ENCODE data around the gene UPK3B. TPM values are rescaled to one million over a fixed set of nuclear protein-coding genes. Genes with fewer than 3 reads are reported as not detected.
"Not testable (repeated sequence)": the region's sequence is repeated elsewhere in the genome, so short reads cannot be mapped to it uniquely, and the experiment has no call there.

The UPK3B gene
- total RNA-seq, 1 experiment from 2014 or later: not detected

DNA sequence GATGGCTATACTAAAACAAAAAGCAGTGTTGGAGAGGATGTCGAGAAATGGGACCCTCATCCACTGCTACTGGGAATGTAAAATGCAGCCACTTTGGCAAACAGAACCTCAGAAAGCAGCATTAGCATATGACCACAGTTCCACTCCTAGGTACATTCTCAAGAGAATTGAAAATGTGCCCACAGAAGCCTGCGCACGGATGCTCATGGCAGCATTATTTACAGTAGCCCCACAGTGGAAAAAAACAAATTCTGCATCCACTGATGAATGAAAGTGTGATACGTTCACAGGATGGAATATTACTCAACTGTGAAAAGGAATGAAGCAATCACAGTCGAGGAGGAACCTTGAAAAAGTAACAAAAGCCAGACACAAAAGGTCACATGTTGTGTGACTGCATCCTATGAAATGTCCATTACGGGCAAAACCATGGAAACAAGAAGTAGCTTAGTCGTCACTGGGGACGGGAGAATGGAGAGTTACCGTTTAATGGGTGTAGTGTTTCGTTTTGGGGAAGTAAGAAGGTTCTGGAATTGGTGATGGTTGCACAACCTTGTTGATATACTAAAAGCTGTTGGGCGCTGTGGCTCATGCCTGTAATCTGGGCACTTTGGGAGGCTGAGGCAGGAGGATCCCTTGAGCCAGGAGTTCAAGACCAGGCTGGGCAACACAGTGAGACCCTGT is 2.5 kb upstream of the UPK3B start:
- no TSS peak for BruUV-seq (replicated peaks)
- no peaks in the 10 kb centered on the region for H3K27me3 ChIP-seq (replicated peaks; ENCODE audit: insufficient read depth, low read depth, low read length, poor library complexity)
- no peaks in the 10 kb centered on the region for H3K36me3 ChIP-seq (ENCODE audit: insufficient read depth, low read length, poor library complexity, severe bottlenecking)
- H3K9me3 ChIP-seq (ENCODE audit: low read depth, low read length, poor library complexity, severe bottlenecking): no peaks in the 10 kb centered on the region
- H3K4me1 ChIP-seq (ENCODE audit: insufficient read depth, low read length, poor library complexity, severe bottlenecking): no peaks in the 10 kb centered on the region
- ChIA-PET CTCF (no interaction called here), POLR2A (ENCODE audit: low non-redundant PET) (no interaction called here)
- H3K4me3 ChIP-seq (ENCODE audit: low read depth, low read length, poor library complexity, severe bottlenecking): no peak overlapping the region
- H3K27ac ChIP-seq (ENCODE audit: low read depth, low read length, poor library complexity, severe bottlenecking): no peak overlapping the region
- TF ChIP-seq CTCF (conservative IDR thresholded peaks at IDR 0.05; ENCODE audit: low read depth, low read length): no peak
- TF ChIP-seq EZH2 (IDR thresholded peaks at IDR 0.05; ENCODE audit: borderline replicate concordance, low read depth, low read length, poor library complexity, severe bottlenecking): no peak
- no peak for DNase-seq (ENCODE audit: low spot score)
- intact Hi-C loops (cut with micrococcal nuclease; ENCODE audit: unreplicated experiment): no loop called here

GRCh38 chr7:76511200-76511910 is 1.0 kb downstream of the UPK3B start:
- BruUV-seq (replicated peaks); H3K27ac ChIP-seq (ENCODE audit: low read depth, low read length, poor library complexity, severe bottlenecking); intact Hi-C loops (cut with micrococcal nuclease; ENCODE audit: unreplicated experiment); H3K4me3 ChIP-seq (ENCODE audit: low read depth, low read length, poor library complexity, severe bottlenecking); H3K9me3 ChIP-seq (ENCODE audit: low read depth, low read length, poor library complexity, severe bottlenecking); H3K4me1 ChIP-seq (ENCODE audit: insufficient read depth, low read length, poor library complexity, severe bottlenecking); CTCF ChIA-PET; H3K36me3 ChIP-seq (ENCODE audit: insufficient read depth, low read length, poor library complexity, severe bottlenecking); DNase-seq (ENCODE audit: low spot score); H3K27me3 ChIP-seq (replicated peaks; ENCODE audit: insufficient read depth, low read depth, low read length, poor library complexity); POLR2A ChIA-PET (ENCODE audit: low non-redundant PET): not testable (repeated sequence)

- CTCF ChIA-PET: not testable (repeated sequence)
Observed at GRCh38 chr7:76511911-76512885, 1.8 kb downstream of the UPK3B start.

More at GRCh38 chr7:76511911-76512885, 1.8 kb downstream of the UPK3B start:
- POLR2A ChIA-PET (ENCODE audit: low non-redundant PET); H3K9me3 ChIP-seq (ENCODE audit: low read depth, low read length, poor library complexity, severe bottlenecking); DNase-seq (ENCODE audit: low spot score); BruUV-seq (replicated peaks); H3K4me1 ChIP-seq (ENCODE audit: insufficient read depth, low read length, poor library complexity, severe bottlenecking); H3K36me3 ChIP-seq (ENCODE audit: insufficient read depth, low read length, poor library complexity, severe bottlenecking); H3K4me3 ChIP-seq (ENCODE audit: low read depth, low read length, poor library complexity, severe bottlenecking); H3K27ac ChIP-seq (ENCODE audit: low read depth, low read length, poor library complexity, severe bottlenecking); H3K27me3 ChIP-seq (replicated peaks; ENCODE audit: insufficient read depth, low read depth, low read length, poor library complexity); intact Hi-C loops (cut with micrococcal nuclease; ENCODE audit: unreplicated experiment): not testable (repeated sequence)

All from A673 (cell line).